ENCODE data around the gene GJC1.
A peak's percentile ranks its signal among the peaks of the same experiment; 100 is the strongest.

DNA sequence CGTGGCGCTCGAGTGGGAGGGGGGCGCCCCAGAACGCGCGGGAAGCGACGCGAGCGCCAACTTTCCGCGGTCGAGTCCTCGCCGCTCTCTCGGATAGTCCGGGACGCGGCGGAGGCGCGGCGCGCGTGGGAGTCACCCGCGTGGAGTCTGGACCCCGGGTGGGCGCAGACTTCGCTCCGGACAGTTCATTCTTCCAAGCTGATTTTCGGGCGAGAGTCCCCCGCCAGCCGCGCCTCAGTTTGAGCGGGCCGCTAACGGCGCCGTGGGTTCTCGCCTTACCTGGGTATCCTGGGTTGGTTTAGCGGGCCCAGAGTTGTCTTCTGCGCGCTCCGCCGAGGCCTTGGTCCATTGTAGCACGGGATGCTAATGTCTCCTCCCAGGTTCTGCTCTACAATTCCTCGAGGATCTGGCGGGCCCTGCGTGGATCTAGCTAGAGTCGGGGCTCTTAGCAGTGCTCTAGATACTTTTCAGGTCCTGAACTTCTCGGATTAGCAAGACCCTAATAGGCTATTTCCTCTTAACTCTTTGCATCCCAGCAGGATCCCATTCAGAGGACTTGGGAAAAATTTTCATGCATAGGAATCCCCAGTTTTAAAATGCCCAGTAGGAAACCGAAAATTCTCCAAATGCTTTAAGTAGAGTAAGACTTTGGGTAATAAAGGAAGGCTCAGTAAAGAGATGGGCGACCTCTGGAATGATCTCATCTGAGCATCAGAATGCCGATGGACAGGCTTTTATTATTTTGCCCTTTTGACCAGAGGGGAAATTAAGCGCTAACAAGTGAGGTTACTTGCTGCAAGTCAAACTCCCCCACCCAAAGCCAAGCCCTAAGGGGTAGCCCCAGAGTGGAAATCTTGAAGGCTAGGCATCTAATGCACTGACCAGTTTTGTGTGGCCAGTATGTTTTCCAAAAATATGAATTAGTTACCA lies 537 bp upstream of the GJC1 start:
- TF ChIP-seq, protein P1, sequence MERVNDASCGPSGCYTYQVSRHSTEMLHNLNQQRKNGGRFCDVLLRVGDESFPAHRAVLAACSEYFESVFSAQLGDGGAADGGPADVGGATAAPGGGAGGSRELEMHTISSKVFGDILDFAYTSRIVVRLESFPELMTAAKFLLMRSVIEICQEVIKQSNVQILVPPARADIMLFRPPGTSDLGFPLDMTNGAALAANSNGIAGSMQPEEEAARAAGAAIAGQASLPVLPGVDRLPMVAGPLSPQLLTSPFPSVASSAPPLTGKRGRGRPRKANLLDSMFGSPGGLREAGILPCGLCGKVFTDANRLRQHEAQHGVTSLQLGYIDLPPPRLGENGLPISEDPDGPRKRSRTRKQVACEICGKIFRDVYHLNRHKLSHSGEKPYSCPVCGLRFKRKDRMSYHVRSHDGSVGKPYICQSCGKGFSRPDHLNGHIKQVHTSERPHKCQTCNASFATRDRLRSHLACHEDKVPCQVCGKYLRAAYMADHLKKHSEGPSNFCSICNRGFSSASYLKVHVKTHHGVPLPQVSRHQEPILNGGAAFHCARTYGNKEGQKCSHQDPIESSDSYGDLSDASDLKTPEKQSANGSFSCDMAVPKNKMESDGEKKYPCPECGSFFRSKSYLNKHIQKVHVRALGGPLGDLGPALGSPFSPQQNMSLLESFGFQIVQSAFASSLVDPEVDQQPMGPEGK (CRISPR knock-in tag; IDR thresholded peaks at IDR 0.05; ENCODE audit: borderline replicate concordance): no peak
- TF ChIP-seq RARB (CRISPR knock-in tag; IDR thresholded peaks at IDR 0.05) (no peak), PPARA (CRISPR knock-in tag; IDR thresholded peaks at IDR 0.05; ENCODE audit: borderline replicate concordance) (no peak), ZNF8 (CRISPR knock-in tag; IDR thresholded peaks at IDR 0.05) (no peak), ARNTL (CRISPR knock-in tag; IDR thresholded peaks at IDR 0.05; ENCODE audit: borderline replicate concordance, low read depth) (no peak), OSR1 (CRISPR knock-in tag; IDR thresholded peaks at IDR 0.05) (no peak), ZFP30 (CRISPR knock-in tag; IDR thresholded peaks at IDR 0.05) (no peak), SNAI2 (CRISPR knock-in tag; IDR thresholded peaks at IDR 0.05) (no peak), ESRRG (CRISPR knock-in tag; IDR thresholded peaks at IDR 0.05) (no peak), ISL1 (CRISPR knock-in tag; IDR thresholded peaks at IDR 0.05) (no peak), CSDC2 (CRISPR knock-in tag; IDR thresholded peaks at IDR 0.05) (no peak)
- TF ChIP-seq, protein P2, sequence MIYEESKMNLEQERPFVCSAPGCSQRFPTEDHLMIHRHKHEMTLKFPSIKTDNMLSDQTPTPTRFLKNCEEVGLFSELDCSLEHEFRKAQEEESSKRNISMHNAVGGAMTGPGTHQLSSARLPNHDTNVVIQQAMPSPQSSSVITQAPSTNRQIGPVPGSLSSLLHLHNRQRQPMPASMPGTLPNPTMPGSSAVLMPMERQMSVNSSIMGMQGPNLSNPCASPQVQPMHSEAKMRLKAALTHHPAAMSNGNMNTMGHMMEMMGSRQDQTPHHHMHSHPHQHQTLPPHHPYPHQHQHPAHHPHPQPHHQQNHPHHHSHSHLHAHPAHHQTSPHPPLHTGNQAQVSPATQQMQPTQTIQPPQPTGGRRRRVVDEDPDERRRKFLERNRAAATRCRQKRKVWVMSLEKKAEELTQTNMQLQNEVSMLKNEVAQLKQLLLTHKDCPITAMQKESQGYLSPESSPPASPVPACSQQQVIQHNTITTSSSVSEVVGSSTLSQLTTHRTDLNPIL (CRISPR knock-in tag; IDR thresholded peaks at IDR 0.05; ENCODE audit: low read depth): no peak
- TF ChIP-seq, protein P3, sequence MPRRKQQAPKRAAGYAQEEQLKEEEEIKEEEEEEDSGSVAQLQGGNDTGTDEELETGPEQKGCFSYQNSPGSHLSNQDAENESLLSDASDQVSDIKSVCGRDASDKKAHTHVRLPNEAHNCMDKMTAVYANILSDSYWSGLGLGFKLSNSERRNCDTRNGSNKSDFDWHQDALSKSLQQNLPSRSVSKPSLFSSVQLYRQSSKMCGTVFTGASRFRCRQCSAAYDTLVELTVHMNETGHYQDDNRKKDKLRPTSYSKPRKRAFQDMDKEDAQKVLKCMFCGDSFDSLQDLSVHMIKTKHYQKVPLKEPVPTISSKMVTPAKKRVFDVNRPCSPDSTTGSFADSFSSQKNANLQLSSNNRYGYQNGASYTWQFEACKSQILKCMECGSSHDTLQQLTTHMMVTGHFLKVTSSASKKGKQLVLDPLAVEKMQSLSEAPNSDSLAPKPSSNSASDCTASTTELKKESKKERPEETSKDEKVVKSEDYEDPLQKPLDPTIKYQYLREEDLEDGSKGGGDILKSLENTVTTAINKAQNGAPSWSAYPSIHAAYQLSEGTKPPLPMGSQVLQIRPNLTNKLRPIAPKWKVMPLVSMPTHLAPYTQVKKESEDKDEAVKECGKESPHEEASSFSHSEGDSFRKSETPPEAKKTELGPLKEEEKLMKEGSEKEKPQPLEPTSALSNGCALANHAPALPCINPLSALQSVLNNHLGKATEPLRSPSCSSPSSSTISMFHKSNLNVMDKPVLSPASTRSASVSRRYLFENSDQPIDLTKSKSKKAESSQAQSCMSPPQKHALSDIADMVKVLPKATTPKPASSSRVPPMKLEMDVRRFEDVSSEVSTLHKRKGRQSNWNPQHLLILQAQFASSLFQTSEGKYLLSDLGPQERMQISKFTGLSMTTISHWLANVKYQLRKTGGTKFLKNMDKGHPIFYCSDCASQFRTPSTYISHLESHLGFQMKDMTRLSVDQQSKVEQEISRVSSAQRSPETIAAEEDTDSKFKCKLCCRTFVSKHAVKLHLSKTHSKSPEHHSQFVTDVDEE (CRISPR knock-in tag; IDR thresholded peaks at IDR 0.05): peak; percentile 38; the same call in 1 of the 2 replicates

All from SK-N-SH treated with all-trans-retinoic acid at 6 μM for 48 hours (cell line).